Activated CD8-positive, alpha-beta T cell treated with anti-CD3 and anti-CD28 coated beads for 36 hours (primary cell): Measurements from ENCODE around the gene OTOP2. TPM values are rescaled to one million over a fixed set of nuclear protein-coding genes. Genes with fewer than 3 reads are reported as not detected.
"Not testable (repeated sequence)": the region's sequence is repeated elsewhere in the genome, so short reads cannot be mapped to it uniquely, and the experiment has no call there.

Experiments used
- ATAC-seq: fragments of 200-7000 bp; cut with Tn5 transposase; one replicate; pipeline ENCODE4 v1.10.0; 2021; ENCODE audit warnings: mild to moderate bottlenecking, moderate library complexity
- CTCF ChIA-PET: fragments of 350-600 bp; sonication (Branson Sonifier 250); formaldehyde crosslinking; loops from one replicate; lab custom pipeline; 2021; ENCODE audit warnings: antibody characterized with exemption; lab: Charles Lee
- POLR2A ChIA-PET: fragments of 350-600 bp; sonication (Branson Sonifier 250); formaldehyde crosslinking; loops from one replicate; lab custom pipeline; 2021; ENCODE audit warnings: antibody characterized with exemption; lab: Charles Lee
- DNase-seq: peaks from one replicate; pipeline ENCODE4 v3.0.0-alpha.2; 2020
- H3K27ac Mint-ChIP-seq: one replicate; pipeline ENCODE4 v1.8.0; 2021; ENCODE audit warnings: mild to moderate bottlenecking, mixed read lengths
- H3K27me3 Mint-ChIP-seq: one replicate; pipeline ENCODE4 v1.8.0; 2021; ENCODE audit warnings: mixed read lengths
- H3K36me3 Mint-ChIP-seq: one replicate; pipeline ENCODE4 v1.8.0; 2021; ENCODE audit warnings: low read depth, mixed read lengths
- H3K4me1 Mint-ChIP-seq: one replicate; pipeline ENCODE4 v1.8.0; 2021; ENCODE audit warnings: low read depth, mixed read lengths
- H3K4me3 Mint-ChIP-seq: one replicate; pipeline ENCODE4 v1.8.0; 2021; ENCODE audit warnings: mild to moderate bottlenecking, moderate library complexity, mixed read lengths
- H3K9me3 Mint-ChIP-seq: one replicate; pipeline ENCODE4 v1.8.0; 2021; ENCODE audit warnings: mixed read lengths
- intact Hi-C: fragments of 100-400 bp; cut with micrococcal nuclease; formaldehyde crosslinking; loops from one replicate; pipeline ENCODE4 v1.10.0; 2022
- total RNA-seq, 2 experiments: library from RNA; stranded (reverse); gene quantifications; one replicate each; pipeline ENCODE4 v1.2.3, GENCODE V29; 2021
- TF ChIP-seq, protein P1 (sequence below): fragments of 200-600 bp; IDR thresholded peaks from one replicate; pipeline ENCODE4 v1.8.0; 2022; ENCODE audit warnings: antibody characterized with exemption, mild to moderate bottlenecking

OTOP2 gene
- total RNA-seq, 2 experiments from 2014 or later: not detected

DNA sequence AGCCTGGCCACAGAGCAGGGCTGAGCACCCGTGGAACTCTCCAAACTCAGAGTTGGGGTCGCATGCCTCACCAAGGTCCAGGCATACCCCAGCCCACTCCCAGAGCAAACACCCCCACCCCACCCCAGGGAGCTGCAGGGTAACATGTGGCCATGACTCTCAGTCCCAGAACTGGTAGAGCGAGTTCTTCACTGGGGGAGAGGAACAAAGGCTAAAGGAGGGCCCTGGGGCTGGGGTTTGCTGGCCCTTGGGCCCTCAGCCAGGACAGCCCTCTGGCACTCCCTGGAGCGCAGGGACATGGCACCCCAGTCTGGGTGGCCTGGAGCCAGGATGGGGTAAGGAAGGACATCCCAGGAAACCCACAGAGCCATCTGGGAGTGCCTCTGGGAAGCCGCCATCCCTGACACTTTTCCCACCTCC is 44.3 kb downstream of the OTOP2 start:
- peaks cover 7% of the 10 kb centered on the region for H3K27me3 Mint-ChIP-seq
- intact Hi-C loops: no loop called here

DNA sequence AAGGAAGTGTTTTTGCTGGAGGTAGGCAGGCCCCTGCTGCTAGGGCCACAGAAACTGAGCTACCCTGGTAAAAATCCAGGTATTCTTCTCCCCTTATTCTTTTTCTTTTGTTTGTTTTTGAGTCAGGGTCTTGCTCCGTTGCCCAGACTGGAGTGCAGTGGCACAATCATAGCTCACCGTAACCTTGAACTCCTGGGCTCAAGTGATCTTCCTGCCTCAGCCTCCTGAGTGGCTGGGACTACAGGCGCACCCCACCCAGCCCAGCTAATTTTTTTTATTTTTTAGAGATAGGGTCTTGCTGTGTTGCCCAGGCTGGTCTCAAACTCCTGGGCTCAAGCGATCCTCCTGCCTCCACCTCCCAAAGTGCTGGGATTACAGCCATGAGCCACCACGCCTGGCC is 45.4 kb downstream of the OTOP2 start:
- intact Hi-C loops, H3K36me3 Mint-ChIP-seq, DNase-seq, H3K27me3 Mint-ChIP-seq, ATAC-seq, H3K9me3 Mint-ChIP-seq, H3K27ac Mint-ChIP-seq, H3K4me3 Mint-ChIP-seq, POLR2A ChIA-PET: not testable (repeated sequence)
- CTCF ChIA-PET: interaction anchor here (1.2 to 7.6 kb wide), 6 partner anchors 7 to 232 kb away, joined by 3 to 87 read pairs (median 5); partner anchors contain the start of gene MRPL58
- H3K4me1 Mint-ChIP-seq: peaks cover 11% of the 10 kb centered on the region

More for the DNA sequence above, 44.3 kb downstream of the OTOP2 start:
- peaks cover 11% of the 10 kb centered on the region for H3K4me1 Mint-ChIP-seq
- ChIA-PET POLR2A (no interaction called here), CTCF (interaction anchor here (1.2 to 7.6 kb wide), 7 partner anchors 6 to 233 kb away, joined by 3 to 87 read pairs (median 4); partner anchors contain the start of genes MRPL58 and OTOP2)
- no peak for ATAC-seq
- H3K4me3 Mint-ChIP-seq: no peak overlapping the region
- H3K27ac Mint-ChIP-seq: no peak overlapping the region
- TF ChIP-seq, protein P1, sequence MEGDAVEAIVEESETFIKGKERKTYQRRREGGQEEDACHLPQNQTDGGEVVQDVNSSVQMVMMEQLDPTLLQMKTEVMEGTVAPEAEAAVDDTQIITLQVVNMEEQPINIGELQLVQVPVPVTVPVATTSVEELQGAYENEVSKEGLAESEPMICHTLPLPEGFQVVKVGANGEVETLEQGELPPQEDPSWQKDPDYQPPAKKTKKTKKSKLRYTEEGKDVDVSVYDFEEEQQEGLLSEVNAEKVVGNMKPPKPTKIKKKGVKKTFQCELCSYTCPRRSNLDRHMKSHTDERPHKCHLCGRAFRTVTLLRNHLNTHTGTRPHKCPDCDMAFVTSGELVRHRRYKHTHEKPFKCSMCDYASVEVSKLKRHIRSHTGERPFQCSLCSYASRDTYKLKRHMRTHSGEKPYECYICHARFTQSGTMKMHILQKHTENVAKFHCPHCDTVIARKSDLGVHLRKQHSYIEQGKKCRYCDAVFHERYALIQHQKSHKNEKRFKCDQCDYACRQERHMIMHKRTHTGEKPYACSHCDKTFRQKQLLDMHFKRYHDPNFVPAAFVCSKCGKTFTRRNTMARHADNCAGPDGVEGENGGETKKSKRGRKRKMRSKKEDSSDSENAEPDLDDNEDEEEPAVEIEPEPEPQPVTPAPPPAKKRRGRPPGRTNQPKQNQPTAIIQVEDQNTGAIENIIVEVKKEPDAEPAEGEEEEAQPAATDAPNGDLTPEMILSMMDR: no peak
- no peak for DNase-seq
- no peaks in the 10 kb centered on the region for H3K36me3 Mint-ChIP-seq
- H3K9me3 Mint-ChIP-seq: no peaks in the 10 kb centered on the region

DNA sequence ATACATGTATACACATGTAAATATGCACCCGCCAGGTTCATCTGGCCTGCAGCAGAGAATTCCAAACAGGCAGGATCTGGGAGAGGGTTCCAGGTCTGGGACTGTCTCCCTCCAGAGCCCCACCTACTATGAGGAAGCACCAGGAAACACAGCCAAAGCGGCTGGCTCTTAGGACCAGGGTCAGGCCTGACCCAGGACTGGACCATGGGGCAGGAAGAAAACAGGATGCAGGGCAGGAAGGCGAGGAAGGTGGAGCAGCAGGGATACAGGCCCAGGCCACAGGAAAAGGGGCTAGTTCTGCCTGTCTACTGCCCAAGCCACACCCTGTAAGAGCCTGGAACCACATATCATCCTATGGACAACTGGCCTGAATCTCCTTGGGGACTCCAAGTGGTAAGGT is 46.3 kb downstream of the OTOP2 start:
- CTCF ChIA-PET: interaction anchor here (1.2 to 7.6 kb wide), 3 partner anchors 8 to 36 kb away, joined by 3 to 87 read pairs (median 14); no protein-coding TSS in a partner anchor
- H3K27me3 Mint-ChIP-seq: peaks cover 10% of the 10 kb centered on the region
- H3K36me3 Mint-ChIP-seq: no peaks in the 10 kb centered on the region
- no peaks in the 10 kb centered on the region for H3K9me3 Mint-ChIP-seq
- POLR2A ChIA-PET: no interaction called here
- H3K27ac Mint-ChIP-seq: no peak overlapping the region
- H3K4me1 Mint-ChIP-seq: peaks cover 11% of the 10 kb centered on the region
- H3K4me3 Mint-ChIP-seq: no peak overlapping the region
- DNase-seq: no peak
- no peak for ATAC-seq
- intact Hi-C loops: no loop called here
- TF ChIP-seq, protein P1: no peak

DNA sequence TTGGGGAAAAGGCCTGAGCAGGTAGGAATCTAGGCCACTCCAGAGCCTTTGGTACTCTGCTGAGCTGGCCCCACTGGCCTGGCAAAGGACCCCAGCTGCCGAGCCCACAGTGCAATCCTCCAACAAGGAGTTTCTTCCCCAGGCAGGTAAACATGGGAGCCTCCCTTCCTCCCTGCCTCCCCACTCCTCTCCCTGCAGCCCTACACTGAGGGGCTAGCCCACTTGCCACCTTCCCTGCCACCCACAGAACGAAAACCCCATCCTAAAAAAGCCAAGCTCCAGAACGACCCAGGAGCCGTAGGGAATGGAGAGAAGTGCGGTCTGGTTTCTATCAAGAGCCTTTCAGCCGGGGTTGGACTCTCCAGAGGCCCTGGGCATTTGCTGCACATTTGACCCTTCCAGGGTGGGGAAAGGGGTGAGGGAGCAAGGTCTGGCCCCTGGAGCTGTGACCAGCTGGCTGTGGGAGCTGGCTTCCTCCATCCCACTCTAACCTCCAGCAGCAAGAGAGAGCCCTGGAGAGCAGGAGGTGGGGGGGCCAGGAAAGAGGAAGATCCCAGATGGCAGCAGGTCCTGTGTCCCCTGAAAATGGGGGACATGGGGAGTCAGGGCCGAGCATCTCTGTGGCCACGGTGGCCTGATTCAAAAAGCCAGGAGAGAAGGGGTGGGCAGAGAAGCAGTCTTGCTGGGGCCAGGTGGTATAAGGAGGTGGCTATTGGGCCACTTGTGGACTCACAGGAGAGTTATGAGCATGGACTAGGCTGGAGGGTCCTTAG is 47.2 kb downstream of the OTOP2 start:
- H3K4me1 Mint-ChIP-seq: peaks cover 11% of the 10 kb centered on the region
- no peaks in the 10 kb centered on the region for H3K36me3 Mint-ChIP-seq
- peaks cover 12% of the 10 kb centered on the region for H3K27me3 Mint-ChIP-seq
- no peak overlapping the region for H3K27ac Mint-ChIP-seq
- no peaks in the 10 kb centered on the region for H3K9me3 Mint-ChIP-seq
- intact Hi-C loops: no loop called here
- ATAC-seq: no peak
- TF ChIP-seq, protein P1: no peak
- H3K4me3 Mint-ChIP-seq: peak overlapping the region; percentile 70
- POLR2A ChIA-PET: interaction anchor here (1.1 kb wide), 1 partner anchor 13 kb away, joined by 3 read pairs; no protein-coding TSS in a partner anchor
- DNase-seq: no peak
- CTCF ChIA-PET: interaction anchor here (0.9 to 7.6 kb wide), 5 partner anchors 9 to 40 kb away, joined by 3 to 87 read pairs (median 4); partner anchors contain the start of gene CDR2L

DNA sequence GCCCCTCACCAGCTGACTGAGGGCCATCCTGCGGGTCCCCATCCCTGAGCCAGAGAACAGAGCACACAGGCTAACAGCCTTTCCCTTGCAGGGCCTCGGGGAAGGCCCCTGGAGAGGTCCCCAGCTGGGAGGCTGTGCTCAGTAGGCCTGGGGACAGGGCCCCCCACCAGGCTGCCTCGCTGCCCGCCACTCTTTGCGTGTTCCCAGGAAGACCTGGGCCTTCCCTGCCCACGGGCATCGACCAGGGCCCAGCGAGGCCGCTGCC is 47.7 kb downstream of the OTOP2 start:
- DNase-seq: no peak
- Mint-ChIP-seq H3K9me3 (no peaks in the 10 kb centered on the region), H3K27me3 (peaks cover 12% of the 10 kb centered on the region), H3K4me3 (peak overlapping the region; percentile 70), H3K27ac (no peak overlapping the region), H3K36me3 (no peaks in the 10 kb centered on the region), H3K4me1 (peaks cover 11% of the 10 kb centered on the region)
- POLR2A ChIA-PET: interaction anchor here (1.1 kb wide), 1 partner anchor 14 kb away, joined by 3 read pairs; no protein-coding TSS in a partner anchor
- intact Hi-C loops: no loop called here
- TF ChIP-seq, protein P1: no peak
- CTCF ChIA-PET: interaction anchor here (0.9 to 7.6 kb wide), 5 partner anchors 10 to 40 kb away, joined by 3 to 87 read pairs (median 4); partner anchors contain the start of gene CDR2L
- no peak for ATAC-seq
